NCI-H1417 (cell line): ENCODE results near the gene AP4M1.

Experiments used
- DNase-seq, 3 experiments: peaks; one replicate each; lab custom pipeline; 2025; lab: John Stamatoyannopoulos, UW

AP4M1 gene

DNA sequence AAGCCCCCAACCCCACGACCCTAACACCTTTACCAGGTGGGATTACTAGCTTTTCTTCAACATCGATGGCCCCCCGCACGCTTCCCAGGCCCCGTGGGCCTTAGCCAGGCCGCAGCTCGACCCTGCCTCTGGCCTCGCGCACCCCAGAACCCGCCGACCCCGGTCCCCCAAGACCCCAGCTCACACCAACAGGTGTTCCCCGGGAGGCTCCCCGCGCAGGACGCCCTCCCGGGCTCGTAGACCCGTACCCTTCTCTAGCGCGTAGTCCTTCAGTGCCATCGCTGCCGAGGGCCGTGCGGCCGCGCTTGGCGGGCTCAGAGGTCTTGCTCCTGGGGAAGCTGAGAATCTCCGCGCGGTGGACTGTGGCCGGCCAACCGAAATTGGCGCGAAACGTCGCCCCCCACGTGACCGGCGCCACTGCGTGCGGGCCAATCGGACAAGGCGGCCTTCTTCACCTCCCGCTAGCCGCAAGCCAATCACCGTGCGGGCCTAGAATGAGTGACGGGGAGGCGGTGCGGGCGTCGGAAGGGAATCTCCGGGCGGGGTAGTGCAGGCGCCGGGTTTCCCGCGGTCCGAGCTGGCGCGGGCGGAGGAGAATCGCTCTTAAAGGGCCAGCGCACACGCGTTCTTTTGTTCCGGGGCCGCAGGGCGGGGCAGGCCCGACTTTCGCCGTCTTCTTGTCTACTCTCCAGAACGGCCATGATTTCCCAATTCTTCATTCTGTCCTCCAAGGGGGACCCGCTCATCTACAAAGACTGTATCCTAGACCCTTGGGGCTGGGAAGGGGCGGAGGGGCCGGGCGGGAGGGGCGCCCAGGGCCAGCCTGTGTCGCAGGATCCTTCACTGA lies at the start of gene AP4M1, which contains the start of gene MCM7:
TSS of gene AP4M1 (plus strand) at position 628 of the 847 bp plus-strand sequence. CDS start at position 700, 72 bp downstream.
TSS of gene MCM7 (minus strand) at position 382 of the 847 bp plus-strand sequence. CDS start at position 279, 103 bp downstream.
- peak; percentile 99 to 100 (median 100) for DNase-seq

- DNase-seq = peak; percentile 33 to 95 (median 76)
Observed at GRCh38 chr7:100053215-100053614, 48.2 kb upstream of the AP4M1 start.

- DNase-seq = no peak
Observed at GRCh38 chr7:100057006-100057405, 44.4 kb upstream of the AP4M1 start.

- DNase-seq = no peak
Observed at GRCh38 chr7:100059251-100059739, 42.1 kb upstream of the AP4M1 start.

DNA sequence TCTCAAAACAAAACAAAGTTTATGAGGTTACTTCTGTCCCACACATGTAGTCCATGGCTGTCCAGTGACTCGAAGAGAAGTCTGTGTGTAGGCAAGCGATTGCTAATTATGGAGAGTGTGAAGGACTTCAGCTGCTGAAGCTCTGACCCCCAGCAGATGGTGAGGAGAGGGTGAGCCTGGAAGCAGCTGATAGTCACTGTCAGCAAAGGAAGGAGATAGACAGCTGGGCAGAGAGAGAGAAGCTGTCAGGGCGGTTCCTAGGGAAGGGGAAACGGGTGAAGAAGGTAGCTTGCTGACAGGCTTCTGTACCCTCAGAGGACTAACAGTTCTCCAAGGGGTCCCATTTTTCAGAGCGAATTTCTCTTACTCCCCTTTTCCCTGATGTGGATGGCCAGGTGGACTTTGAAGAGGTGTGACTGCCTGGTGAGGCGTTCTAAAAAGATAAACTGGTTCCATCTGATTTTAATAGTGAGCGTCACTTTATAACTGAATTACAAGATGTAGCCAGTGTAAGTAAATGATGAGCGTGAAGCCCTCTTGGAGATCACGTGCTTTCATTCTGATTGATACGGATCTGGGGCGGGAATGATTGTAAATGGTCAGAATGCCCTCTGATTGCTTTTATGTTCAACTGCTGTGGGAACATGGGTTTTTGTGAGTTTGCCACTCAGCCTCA lies 39.8 kb upstream of the AP4M1 start:
- DNase-seq = no peak

DNA sequence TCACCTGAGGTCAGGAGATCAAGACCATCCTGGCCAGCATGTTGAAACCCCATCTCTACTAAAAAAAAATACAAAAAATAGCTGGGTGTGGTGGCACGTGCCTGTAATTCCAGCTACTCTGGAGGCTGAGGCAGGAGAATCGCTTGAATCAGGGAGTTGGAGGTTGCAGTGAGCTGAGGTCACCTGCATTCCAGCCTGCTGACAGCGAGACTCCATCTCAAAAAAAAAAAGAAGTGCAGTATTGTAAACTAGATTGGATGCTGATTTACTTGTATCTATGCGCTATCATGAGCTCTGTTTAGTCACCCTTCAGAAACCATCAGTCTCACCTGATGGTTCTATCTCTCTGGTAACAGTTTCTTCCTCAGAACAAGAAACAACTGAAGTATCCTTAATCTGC lies 38.1 kb upstream of the AP4M1 start:
- no peak for DNase-seq

GRCh38 chr7:100064162-100064561 lies 37.3 kb upstream of the AP4M1 start:
- no peak for DNase-seq

- DNase-seq = peak in 1 of 3 experiments; percentile 17
Observed at GRCh38 chr7:100065452-100066186, 35.8 kb upstream of the AP4M1 start.

DNA sequence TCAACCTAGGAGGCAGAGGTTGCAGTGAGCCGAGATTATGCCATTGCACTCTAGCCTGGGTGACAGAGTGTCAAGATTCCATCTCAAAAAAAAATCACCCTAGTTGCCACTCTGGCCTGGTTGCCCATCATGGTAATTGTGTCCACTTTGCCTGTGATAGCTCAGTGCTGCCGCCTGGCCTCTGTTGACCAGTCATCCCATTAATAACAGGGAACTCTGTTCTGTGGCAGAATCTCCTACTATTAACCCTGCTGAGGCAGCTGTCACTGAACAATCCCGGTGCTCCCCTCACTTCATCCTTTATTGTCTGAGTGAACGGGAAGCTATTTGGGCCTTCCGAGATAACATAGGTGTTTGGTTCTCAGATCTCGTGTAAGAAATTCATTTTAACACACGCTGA lies 34.5 kb upstream of the AP4M1 start:
- DNase-seq = no peak

- no peak for DNase-seq
Observed at GRCh38 chr7:100069991-100070390, 31.5 kb upstream of the AP4M1 start.

DNA sequence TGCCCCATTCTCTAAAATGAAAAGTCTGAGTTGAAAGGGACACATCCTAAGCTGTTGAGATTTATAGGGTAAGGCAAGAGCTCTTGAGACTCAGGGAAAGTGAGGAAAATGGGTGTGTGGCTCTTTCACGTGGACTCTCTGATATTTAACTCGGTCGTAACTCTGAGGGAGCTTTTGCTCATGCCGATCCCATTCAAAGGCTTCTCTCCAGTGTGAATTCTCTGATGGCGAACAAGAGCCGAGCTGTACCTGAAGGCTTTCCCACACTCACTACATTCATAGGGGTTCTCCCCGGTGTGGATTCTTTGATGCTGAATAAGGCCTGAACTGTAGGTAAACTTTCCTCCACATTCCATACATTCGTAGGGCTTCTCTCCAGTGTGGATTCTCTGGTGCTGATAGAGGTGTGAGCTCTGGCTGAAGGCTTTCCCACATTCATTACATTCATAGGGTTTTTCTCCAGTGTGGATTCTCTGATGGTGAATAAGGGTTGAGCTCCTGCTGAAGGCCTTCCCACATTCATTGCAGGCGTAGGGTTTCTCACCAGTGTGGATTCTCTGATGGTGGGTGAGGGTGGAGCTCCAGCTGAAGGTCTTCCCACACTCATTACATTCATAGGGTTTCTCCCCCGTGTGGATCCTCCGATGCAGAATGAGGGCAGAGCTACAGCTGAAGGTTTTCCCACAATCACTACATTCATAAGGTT lies 30.3 kb upstream of the AP4M1 start:
- peak in 2 of 3 experiments; percentile 11 to 52 for DNase-seq

GRCh38 chr7:100072462-100072861 lies 29.0 kb upstream of the AP4M1 start:
- DNase-seq = no peak

DNA sequence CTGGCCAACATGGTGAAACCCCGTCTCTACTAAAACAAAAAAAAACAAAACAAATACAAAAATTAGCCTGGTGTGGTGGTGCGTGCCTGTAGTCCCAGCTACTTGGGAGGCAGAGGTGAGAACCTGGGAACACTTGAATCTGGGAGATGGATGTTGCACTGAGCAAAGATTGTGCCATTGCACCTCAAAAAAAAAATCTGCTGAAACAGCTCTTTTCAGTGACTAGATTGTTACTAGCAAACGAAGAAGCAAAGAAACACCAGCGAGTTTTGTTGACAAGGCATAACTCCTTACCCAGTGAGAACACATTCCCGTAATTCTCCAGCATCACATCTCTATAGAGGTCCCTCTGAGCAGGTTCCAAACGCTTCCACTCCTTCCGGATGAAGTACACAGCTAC lies 26.6 kb upstream of the AP4M1 start:
- no peak for DNase-seq

DNA sequence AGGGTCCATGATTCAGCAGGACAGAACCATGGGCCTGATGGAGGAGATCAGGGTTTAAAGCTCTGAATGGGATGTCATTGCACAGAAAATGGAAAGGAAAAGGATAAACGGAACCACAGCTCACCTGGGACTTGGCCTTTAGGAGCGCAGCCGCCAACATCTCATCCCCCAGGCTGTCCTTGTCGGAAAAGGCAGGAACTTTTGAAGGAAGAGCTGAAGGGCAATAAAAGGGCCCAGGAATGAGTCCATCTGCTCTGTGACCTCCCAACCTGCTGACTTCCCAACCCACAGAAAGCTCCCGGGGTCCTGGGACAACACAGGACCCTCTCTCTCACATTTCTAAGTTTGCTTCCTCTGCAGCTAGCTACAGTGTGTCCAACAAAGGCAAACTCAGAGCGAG lies 26.0 kb upstream of the AP4M1 start:
- no peak for DNase-seq

- no peak for DNase-seq
Observed at GRCh38 chr7:100077205-100077604, 24.2 kb upstream of the AP4M1 start.

GRCh38 chr7:100079024-100079560 lies 22.4 kb upstream of the AP4M1 start:
- DNase-seq = no peak

GRCh38 chr7:100080907-100081534 lies 20.4 kb upstream of the AP4M1 start:
- DNase-seq = peak; percentile 25 to 85 (median 71)

- DNase-seq = peak; percentile 99 to 100 (median 99)
Observed at GRCh38 chr7:100081535-100082102, 19.8 kb upstream of the AP4M1 start, which contains the start of gene ZNF3. TSS of gene ZNF3 (minus strand) at chr7:100081723. CDS start at chr7:100077357, 4,366 bp downstream.

- DNase-seq = no peak
Observed at GRCh38 chr7:100082978-100083377, 18.5 kb upstream of the AP4M1 start.

DNA sequence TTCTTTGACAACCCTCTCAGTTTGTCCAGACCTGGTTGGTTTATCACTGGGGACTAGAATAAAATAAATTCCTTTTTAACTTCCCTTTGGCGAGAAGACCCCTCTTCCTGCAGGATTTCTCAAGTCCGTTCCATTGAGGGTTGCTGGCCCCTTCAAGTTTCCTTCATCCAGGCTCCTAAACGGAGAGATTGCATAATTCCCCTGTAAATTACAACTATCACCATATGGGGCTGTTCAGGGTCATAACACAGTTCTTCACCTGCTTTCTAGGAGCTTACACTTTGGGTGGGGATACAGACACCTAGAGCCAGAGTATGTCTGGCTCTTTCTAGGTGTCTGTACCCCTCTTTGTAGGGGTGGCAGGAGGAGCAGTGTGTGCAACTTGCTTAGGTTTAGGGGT lies 15.9 kb upstream of the AP4M1 start:
- DNase-seq = no peak
